AG04449 (cell line): Measurements from ENCODE around the gene RBM45.

Experiments used
- CTCF ChIA-PET: fragments of 350-600 bp; formaldehyde crosslinking; extraction: SDS; loops from one replicate; lab custom pipeline; 2021; ENCODE audit warnings: antibody characterized with exemption; lab: Yijun Ruan, JAX
- POLR2A ChIA-PET: fragments of 400-600, 350-600 bp; formaldehyde crosslinking; extraction: SDS; loops from one replicate; lab custom pipeline; 2020; ENCODE audit warnings: antibody characterized with exemption, inconsistent platforms; lab: Yijun Ruan, JAX
- DNase-seq: peaks from one replicate; pipeline ENCODE4 v3.0.0-alpha.2; 2010; ENCODE audit warnings: low read depth, low spot score
- H3K4me3 ChIP-seq: 2 replicates; pipeline ENCODE4 v1.5.1; 2011; ENCODE audit warnings: low read depth, mild to moderate bottlenecking, control low read depth, low read length
- TF ChIP-seq, protein P1 (sequence below): IDR thresholded peaks from one replicate; pipeline ENCODE4 v1.5.1; 2011; ENCODE audit warnings: mild to moderate bottlenecking, moderate library complexity, low read length, control low read depth, inconsistent platforms; ENCODE audit not compliant: insufficient read depth; ENCODE audit errors: missing control alignments

RBM45 gene

DNA sequence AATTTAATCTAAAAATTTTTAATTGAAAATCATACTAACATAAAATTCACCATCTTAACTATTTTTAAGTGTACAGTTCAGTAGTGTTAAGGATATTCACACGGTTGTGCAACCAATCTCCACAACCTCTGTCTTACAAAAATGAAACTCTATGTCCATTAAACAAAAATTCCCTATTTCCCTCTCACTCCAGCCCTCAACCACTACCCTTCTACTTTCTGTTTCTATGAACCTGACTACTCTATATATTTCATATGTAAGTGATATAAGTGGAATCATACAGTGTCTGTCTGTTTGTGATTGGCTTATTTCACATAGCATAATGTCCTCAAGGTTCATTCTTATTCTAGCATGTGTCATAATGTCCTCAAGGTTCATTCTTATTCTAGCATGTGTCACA, 47.7 kb downstream of the RBM45 start:
- CTCF ChIA-PET = no interaction called here
- DNase-seq = no peak
- TF ChIP-seq, protein P1, sequence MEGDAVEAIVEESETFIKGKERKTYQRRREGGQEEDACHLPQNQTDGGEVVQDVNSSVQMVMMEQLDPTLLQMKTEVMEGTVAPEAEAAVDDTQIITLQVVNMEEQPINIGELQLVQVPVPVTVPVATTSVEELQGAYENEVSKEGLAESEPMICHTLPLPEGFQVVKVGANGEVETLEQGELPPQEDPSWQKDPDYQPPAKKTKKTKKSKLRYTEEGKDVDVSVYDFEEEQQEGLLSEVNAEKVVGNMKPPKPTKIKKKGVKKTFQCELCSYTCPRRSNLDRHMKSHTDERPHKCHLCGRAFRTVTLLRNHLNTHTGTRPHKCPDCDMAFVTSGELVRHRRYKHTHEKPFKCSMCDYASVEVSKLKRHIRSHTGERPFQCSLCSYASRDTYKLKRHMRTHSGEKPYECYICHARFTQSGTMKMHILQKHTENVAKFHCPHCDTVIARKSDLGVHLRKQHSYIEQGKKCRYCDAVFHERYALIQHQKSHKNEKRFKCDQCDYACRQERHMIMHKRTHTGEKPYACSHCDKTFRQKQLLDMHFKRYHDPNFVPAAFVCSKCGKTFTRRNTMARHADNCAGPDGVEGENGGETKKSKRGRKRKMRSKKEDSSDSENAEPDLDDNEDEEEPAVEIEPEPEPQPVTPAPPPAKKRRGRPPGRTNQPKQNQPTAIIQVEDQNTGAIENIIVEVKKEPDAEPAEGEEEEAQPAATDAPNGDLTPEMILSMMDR = no peak
- POLR2A ChIA-PET = no interaction called here
- H3K4me3 ChIP-seq = no peak overlapping the region

DNA sequence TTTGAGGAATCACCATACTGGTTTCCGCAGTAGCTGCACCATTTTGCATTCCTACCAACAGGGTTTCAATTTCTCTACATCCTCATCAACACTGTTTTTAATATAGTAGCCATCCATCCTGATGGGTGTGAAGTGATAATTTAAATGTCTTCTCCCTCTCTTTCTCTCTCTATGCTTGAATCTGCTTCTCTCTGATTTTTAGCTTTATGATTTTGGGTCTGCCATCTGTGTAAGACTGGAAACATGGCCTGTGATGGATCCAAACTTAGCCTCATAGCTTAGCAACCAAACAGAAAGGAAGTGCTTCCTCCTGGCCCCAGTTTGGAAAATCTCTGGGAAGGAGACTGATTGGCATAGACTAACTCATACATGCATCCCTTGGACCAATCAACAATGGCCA, 48.4 kb downstream of the RBM45 start:
- no peak for DNase-seq
- TF ChIP-seq, protein P1 = no peak
- ChIA-PET CTCF (no interaction called here), POLR2A (no interaction called here)
- H3K4me3 ChIP-seq = no peak overlapping the region

DNA sequence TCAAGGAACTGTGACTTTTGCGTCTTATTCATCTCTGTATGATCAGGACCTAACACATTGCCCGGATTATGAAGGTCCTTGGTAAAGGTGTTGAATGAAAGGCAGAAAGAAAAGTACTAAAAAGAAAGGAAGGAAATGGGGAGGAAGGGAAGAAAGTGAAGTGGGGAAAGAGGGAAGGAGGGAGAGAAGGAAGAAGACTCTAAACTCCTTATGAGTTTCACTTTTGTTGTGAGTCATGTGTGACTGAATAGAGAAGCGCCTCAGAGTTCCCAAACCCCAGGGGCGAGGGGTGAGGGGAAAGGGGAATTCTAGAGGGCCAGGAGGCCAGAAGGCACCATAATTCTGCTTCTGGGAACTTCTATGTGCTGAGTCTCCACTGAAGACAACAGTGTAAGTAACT, 51.2 kb downstream of the RBM45 start:
- POLR2A ChIA-PET = no interaction called here
- CTCF ChIA-PET = interaction anchor here (0.7 kb wide), 1 partner anchor 13 kb away, joined by 3 read pairs; no protein-coding TSS in a partner anchor

DNA sequence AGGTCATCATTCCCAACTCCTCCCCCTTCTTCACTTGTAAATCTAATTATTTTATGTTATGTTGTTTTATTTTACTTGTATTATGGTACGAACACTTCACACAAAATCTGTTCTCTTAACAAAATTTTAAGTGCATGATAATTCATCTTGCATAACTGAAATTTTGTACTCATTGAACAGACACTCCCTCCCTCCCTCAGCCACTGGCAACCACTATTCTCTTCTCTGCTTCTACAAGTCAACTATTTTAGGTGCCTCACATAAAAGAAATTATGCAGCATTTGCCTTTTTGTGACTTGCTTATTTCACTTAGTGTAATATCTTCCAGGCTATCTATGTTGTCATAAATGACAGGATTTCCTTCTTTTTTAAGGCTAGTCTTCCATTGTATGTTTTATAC, 51.7 kb downstream of the RBM45 start:
- H3K4me3 ChIP-seq = no peak overlapping the region
- ChIA-PET CTCF (no interaction called here), POLR2A (no interaction called here)
- TF ChIP-seq, protein P1 = no peak
- DNase-seq = no peak

More for the DNA sequence above, 51.2 kb downstream of the RBM45 start:
- TF ChIP-seq, protein P1 = no peak
- no peak for DNase-seq
- no peak overlapping the region for H3K4me3 ChIP-seq

DNA sequence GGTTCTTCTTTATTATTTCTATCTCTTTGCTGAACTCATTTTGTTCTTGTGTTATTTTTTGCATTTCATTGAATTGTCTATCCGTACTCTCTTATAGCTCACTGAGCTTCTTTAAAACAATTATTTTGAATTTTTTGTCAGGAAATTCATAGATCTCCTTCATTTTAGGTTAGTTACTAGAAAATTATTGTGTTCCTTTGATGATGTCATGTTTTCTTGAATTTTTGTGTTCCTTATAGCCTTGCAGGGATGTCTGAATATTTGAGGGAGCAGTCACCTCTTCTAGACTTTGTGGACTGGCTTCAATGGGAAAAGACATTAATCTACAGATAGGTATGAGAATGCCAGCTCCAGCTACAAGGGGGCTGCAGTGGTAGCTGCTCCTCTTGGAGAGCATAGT, 61.4 kb downstream of the RBM45 start:
- DNase-seq = no peak
- TF ChIP-seq, protein P1 = no peak
- CTCF ChIA-PET = interaction anchor here (0.9 to 1.4 kb wide), 2 partner anchors 61 to 245 kb away, joined by 3 read pairs; partner anchors contain the start of gene RBM45
- no peak overlapping the region for H3K4me3 ChIP-seq
- POLR2A ChIA-PET = no interaction called here

DNA sequence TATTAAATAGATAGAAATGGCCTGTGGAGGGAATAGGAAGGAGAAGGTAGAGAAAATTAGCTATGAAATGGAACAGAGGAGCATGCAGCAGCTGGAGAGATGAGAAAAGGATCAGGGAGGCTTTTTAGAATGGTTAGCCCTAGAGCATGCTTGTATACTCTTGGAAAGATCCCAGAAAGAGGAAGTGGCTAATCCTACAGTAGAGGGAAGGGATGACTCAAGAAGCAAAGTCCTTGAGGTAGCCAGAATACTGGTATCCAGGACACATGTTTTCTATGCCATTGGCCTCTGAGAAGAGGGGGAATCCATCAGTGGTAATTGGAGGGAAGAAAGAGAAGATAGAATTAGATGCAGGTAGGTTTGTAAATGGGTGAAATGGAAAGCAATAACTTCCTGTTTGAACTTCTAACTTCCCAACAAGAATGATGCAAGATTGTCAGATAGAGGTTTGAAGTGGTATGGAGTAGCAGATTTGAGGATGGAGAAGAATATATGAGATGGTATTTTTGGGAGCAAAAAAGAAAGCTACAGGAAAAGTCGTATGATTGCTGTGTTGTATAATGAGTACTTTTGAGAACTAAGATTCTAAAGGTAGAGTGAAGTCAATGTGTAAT, 64.9 kb downstream of the RBM45 start:
- TF ChIP-seq, protein P1 = no peak
- DNase-seq = no peak
- CTCF ChIA-PET = no interaction called here
- POLR2A ChIA-PET = no interaction called here
- H3K4me3 ChIP-seq = no peak overlapping the region
